Mesodermal cell (in vitro differentiated cells): ENCODE measurements around the gene TSSK6.
"Not testable (repeated sequence)": the region's sequence is repeated elsewhere in the genome, so short reads cannot be mapped to it uniquely, and the experiment has no call there.

Experiments used
- H3K27ac ChIP-seq: 2 replicates; pipeline ENCODE4 v1.7.0; 2013; ENCODE audit warnings: mild to moderate bottlenecking, low read depth, low read length, moderate library complexity; ENCODE audit not compliant: severe bottlenecking
- H3K36me3 ChIP-seq: 2 replicates; pipeline ENCODE4 v1.7.1; 2013; ENCODE audit warnings: mild to moderate bottlenecking, low read length, moderate library complexity; ENCODE audit not compliant: control insufficient read depth, insufficient read depth
- H3K4me1 ChIP-seq: one replicate; pipeline ENCODE4 v1.7.1; 2013; ENCODE audit warnings: mild to moderate bottlenecking, low read length; ENCODE audit not compliant: insufficient read depth, control insufficient read depth, poor library complexity, severe bottlenecking
- H3K4me3 ChIP-seq: 2 replicates; pipeline ENCODE4 v1.7.0; 2013; ENCODE audit warnings: low read length, control low read depth, mild to moderate bottlenecking; ENCODE audit not compliant: insufficient read depth, poor library complexity, severe bottlenecking; ENCODE audit errors: extremely low read depth
- H3K9me3 ChIP-seq: 2 replicates; pipeline ENCODE4 v1.7.1; 2013; ENCODE audit warnings: mild to moderate bottlenecking, low read length, moderate library complexity; ENCODE audit not compliant: control insufficient read depth
- WGBS, 2 experiments: methylation state at CpG; one replicate each; pipeline ENCODE4 v1.1.5; 2013; ENCODE audit warnings: missing lambda C conversion rate in 2 of 2; ENCODE audit not compliant: insufficient coverage in 2 of 2; 5-methylcytosine and 5-hydroxymethylcytosine counted together

The TSSK6 gene

DNA sequence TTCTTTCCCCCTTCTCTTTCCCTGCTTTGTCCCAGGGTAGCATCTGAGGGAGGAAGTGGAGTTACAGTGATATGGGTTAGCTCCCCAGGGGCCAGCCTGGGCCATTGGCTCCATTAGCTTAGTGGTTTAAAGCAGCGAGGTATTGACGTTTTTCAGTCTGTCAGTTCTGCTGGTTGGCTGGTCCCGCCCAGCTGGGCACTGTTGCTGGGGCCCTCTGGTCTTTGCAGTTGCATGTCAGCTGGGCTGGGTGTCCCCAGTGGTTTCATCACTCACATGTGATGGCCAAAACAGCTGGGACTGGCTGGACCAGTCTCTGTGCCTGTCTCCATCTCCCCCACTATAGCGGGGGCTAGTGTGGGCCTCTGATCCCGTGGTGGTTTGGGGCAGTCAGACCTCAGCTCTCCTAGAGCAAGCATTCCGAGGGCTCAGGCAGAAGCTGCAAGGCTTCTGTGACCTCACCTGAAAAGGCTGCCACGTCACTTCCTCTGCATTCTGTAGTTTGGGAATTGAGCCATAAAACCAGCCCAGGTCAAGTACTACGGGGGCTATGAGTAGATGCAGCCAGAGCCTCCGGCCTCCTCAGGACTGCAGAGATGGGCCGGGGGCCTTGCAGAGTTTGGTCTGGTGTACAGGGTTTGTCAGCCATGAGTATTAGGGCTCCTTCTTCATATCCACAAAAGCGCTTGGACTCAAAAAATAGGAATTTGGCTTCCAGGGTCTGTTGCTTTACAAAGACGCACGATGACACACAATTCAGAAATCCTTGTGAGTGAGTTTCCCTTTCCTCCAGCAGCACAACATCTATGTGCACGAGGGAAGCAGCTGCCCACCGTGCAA lies 30.0 kb downstream of the TSSK6 start:
- H3K27ac ChIP-seq: peak overlapping the region; percentile 84
- no peak overlapping the region for H3K4me3 ChIP-seq
- H3K9me3 ChIP-seq: no peaks in the 10 kb centered on the region
- peaks cover 55% of the 10 kb centered on the region for H3K36me3 ChIP-seq
- 93 to 95% methylated on average over 12 to 15 of the region's 15 CpGs for WGBS, 2 experiments
- peaks cover 57% of the 10 kb centered on the region for H3K4me1 ChIP-seq

DNA sequence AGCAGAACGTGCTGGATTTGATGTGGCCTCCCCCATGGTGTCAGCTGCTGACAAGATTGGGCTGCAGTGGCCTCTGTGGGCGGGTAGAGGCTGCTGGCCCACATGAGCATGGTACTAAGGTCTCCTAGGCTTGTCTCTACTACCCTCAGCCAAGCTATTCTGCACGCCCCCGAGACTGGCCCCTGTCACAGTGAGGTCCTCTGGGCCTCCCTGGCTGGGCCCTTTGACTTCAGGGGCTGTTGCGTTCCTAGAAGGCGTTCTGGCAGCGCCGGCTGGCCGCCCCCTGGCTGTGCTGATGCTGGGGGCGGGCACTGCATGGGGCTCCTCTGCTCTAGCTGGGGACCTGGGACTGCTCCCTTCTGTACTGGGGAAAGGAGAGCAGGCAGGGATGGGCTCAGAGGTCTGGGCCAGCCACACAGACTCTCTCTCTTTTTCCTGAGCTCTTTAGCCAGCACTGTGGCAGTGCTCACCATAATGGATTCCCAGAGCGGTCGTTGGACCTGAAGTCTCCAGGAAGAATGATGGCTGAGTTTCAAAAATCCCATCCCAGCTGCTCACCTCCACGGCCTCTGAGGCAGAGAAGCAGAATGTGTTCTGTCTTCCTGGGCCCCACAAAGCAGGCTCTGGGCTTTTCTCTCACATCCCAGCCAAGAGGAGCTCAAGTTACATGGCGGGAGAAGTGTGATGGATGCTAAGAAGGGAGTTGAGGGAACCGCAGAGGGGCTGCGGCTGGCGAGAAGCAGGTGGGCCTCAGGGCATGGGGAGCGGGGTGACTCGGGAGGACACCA lies 32.3 kb downstream of the TSSK6 start:
- Histone ChIP-seq H3K4me3 (no peak overlapping the region), H3K27ac (no peak overlapping the region), H3K9me3 (no peaks in the 10 kb centered on the region), H3K4me1 (peaks cover 36% of the 10 kb centered on the region), H3K36me3 (peaks cover 66% of the 10 kb centered on the region)
- WGBS, 2 experiments: 92 to 95% methylated on average over 15 to 19 of the region's 19 CpGs

DNA sequence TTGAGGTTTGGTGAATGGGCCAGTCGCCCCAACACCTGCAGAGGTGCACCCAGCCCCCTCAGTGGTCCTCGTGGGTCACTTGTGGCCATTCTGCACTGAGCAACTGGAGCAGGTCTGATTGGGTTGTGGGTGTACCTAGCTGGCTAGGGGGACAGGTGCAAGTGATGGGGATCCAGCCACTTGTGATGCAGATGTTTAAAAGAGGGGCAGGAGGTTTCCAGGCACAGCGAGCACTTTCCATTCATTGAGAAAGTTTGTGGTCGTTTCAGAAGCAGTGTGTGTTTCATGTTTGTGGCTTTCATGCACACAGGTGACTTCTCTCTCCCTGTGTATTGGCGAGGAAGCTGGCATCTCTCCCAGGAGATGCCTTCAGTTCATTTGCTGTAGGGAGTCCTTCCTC lies 34.7 kb downstream of the TSSK6 start:
- Histone ChIP-seq H3K27ac (no peak overlapping the region), H3K9me3 (no peaks in the 10 kb centered on the region), H3K36me3 (peaks cover 76% of the 10 kb centered on the region), H3K4me3 (no peak overlapping the region), H3K4me1 (peaks cover 16% of the 10 kb centered on the region)
- 91 to 100% methylated on average over 4 of the region's 5 CpGs for WGBS, 2 experiments

DNA sequence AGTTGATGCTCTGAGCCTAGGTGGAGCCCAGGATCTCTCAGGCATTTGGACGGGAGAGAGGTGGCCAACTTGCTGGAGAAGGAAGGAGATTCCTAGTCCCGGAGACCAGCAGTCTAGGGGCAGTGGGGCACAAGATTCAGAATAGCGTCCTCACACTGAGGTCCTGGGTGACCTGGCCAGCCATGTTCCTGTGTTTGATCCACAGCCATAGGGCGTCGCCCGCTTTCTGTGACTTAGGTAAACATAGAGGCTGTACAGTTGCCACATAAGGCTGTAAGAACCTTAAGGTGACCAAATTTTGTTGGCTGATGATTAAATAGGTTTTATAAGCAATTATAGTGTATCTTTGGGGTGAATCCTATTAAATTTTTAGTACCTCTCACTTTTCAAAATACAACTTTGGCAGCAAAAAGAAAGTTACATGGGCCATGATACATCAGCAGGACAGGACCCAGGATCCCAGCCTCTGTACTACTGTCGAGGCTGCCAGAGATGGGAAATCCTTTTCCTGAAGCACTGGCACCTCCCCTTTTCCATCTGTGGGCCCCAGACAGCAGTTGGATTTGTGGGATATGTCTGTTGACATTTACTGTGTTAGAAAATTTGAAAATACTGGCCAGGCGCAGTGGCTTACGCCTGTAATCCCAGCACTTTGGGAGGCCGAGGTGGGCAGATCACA lies 37.5 kb downstream of the TSSK6 start:
- H3K9me3 ChIP-seq: no peaks in the 10 kb centered on the region
- H3K4me1 ChIP-seq: no peaks in the 10 kb centered on the region
- peaks cover 74% of the 10 kb centered on the region for H3K36me3 ChIP-seq
- WGBS, 2 experiments: 94 to 99% methylated on average over 9 to 10 of the region's 10 CpGs
- H3K27ac ChIP-seq: no peak overlapping the region
- H3K4me3 ChIP-seq: no peak overlapping the region

DNA sequence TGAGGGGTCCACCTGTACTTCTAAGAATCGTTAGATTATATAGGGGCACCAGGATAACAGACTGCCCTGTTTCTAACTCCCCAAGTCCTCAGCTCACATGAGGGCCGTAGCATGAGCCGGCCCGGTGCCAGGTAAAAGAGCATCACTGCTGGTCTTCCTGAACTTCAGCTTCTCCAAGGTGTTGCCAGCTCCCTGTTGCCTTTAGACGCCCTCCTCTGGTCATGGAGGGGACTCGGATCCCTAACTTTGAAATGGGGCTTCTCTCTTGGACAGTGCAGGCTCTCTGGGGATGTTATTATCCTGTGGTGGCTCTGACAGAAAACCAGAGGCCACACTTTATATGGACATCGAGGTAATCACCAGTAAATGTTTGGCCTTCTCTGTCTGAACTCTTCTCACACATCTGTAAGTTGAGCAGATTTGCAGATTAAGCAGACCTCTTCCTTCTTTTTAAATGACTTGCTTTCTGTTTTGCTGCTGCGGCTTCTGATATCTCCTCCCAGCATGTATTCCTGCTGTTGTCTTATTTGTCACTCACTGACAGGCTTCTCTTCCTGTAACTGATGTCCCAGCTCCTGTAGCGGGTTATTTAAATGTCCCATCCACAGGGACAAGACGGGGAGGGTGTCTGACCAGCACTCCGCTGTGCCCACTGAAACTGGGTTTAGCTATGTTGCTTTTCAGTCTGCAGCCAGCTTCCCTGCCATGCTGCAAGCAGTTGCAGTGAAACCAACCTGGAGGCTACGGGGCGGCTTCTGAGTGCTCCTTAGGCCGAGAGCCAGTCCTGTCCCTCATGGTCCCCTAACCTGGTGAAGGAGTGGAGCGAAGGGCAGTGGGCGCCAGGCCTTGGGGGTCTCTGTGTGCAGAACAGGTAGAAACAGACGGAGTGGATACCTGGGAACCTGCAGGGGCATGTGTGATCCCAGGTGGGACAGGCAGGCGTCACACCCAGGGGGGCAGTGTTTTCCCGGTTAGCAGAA lies 39.2 kb downstream of the TSSK6 start:
- H3K27ac ChIP-seq: no peak overlapping the region
- H3K36me3 ChIP-seq: peaks cover 75% of the 10 kb centered on the region
- H3K4me3 ChIP-seq: no peak overlapping the region
- WGBS, 2 experiments: 76 to 80% methylated on average over 18 to 19 of the region's 19 CpGs
- H3K4me1 ChIP-seq: no peaks in the 10 kb centered on the region
- H3K9me3 ChIP-seq: no peaks in the 10 kb centered on the region

DNA sequence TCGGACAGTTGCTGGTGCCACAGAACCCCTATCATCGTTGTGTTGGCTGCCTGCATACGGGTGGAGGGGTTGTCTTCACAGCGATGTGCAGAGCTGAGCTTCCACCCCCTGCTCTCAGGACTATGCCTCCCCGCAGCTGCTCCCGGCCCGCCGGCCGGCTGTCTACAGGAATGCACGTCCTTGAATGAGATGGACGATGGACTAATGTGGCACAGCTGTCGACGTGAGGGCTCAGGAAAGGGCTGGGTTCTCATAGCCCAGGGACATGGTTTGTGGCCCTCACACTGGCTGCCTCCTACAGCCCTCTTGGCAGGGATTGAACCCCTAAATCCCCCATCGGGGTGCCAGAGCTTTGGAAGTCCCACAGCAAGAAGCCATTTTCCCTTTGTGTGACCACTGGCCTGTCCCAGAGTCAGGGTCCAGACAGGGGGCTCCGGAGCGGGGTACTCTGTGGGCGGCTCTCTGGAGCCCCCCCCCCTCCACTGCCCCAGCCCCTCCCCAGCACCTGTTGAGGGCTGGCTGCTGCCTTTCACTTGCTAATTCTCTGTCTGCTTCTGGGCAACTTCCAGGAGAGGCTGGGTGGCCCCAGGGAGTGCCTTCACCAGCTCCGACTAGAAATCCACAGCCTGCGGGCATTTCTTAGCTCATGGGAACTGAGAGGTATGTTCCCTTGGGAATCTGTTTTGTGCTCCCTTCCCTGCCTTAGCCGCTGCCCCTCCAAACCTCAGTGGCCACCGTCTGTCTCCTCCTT lies 40.2 kb downstream of the TSSK6 start:
- Histone ChIP-seq H3K9me3 (no peaks in the 10 kb centered on the region), H3K4me1 (no peaks in the 10 kb centered on the region), H3K27ac (peak overlapping the region; percentile 23), H3K4me3 (no peak overlapping the region), H3K36me3 (peaks cover 74% of the 10 kb centered on the region)
- WGBS, 2 experiments: 59 to 60% methylated on average over 18 to 20 of the region's 21 CpGs

DNA sequence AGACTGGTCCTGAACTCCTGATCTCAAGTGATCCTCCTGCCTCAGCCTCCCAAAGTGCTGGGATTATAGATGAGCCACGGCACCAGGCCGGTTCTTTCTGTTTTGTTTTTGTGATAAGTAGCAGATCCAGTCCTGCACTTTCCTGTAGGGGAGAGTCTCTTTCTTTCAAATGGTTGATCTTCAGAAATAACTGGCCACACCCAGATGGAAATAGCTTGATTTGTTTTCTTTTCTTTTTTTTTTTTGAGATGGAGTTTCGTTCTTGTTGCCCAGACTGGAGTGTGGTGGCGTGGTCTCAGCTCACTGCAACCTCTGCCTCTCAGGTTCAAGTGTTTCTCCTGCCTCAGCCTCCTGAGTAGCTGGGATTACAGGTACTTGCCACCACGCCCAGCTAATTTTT lies 43.2 kb downstream of the TSSK6 start:
- H3K4me1 ChIP-seq, H3K4me3 ChIP-seq, H3K27ac ChIP-seq: not testable (repeated sequence)
- peaks cover 17% of the 10 kb centered on the region for H3K9me3 ChIP-seq
- H3K36me3 ChIP-seq: peaks cover 84% of the 10 kb centered on the region
- WGBS, 2 experiments: 88 to 91% methylated on average over 2 to 3 of the region's 5 CpGs

DNA sequence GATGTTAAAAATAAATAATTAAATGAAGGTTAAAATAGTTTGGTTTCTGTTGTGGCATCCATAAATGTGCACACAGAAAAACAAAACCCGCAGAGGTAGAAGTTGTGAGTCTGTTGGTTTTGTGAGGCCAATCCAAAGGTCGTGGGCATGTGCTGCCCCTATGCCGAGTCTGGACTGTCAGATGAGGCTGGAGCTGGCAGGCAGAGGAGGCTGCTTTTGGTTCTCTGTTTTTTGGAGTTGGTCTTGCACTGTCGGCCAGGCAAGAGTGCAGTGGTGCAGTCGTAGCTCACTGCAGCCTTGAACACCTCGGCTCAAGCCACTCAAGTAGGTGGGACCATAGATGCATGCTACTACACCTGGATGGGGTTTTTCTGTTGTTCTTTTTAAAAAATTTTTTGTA lies 43.7 kb downstream of the TSSK6 start:
- Histone ChIP-seq H3K36me3 (peaks cover 85% of the 10 kb centered on the region), H3K9me3 (peaks cover 21% of the 10 kb centered on the region), H3K4me3 (no peak overlapping the region), H3K27ac (no peak overlapping the region), H3K4me1 (no peaks in the 10 kb centered on the region)
- whole genome bisulfite sequencing, 2 experiments: 89 to 92% methylated on average over 6 of the region's 6 CpGs

DNA sequence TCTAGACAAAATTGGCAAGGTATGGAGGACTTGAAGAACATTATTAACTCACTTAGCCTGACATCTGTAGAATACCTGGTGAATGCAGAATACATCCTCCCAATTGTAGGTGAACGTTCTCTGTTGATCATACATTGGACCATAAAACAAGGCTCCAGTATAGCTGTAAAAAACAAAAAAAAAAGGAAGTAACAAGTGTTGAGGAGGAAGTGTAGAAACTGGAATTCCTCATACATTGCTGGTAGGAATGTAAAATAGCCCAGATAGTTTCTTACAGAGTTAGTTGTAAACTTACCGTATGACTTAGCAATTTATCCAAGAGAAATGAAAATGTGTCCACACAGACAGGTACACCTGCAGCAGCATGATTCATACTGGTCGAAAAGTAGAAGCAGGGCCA lies 44.8 kb downstream of the TSSK6 start:
- no peak overlapping the region for H3K27ac ChIP-seq
- H3K4me1 ChIP-seq: no peaks in the 10 kb centered on the region
- peaks cover 86% of the 10 kb centered on the region for H3K36me3 ChIP-seq
- H3K4me3 ChIP-seq: no peak overlapping the region
- 94 to 100% methylated on average over 1 to 3 of the region's 3 CpGs for whole genome bisulfite sequencing, 2 experiments
- H3K9me3 ChIP-seq: peaks cover 23% of the 10 kb centered on the region
